ENCODE data around the gene SMCR8. TPM values are rescaled to one million over a fixed set of nuclear protein-coding genes. Genes with fewer than 3 reads are reported as not detected.

SMCR8 gene
- total and polyA plus RNA-seq, 9 of the 15 experiments (the other 6 are each of a cell fraction or from before 2014, with no cell fraction given) = 0.25 to 8.8 (median 4.9) TPM

- TF ChIP-seq BRF2 (IDR thresholded peaks at IDR 0.05; ENCODE audit: borderline replicate concordance, insufficient read depth, insufficient read length) (no peak), THRAP3 (IDR thresholded peaks at IDR 0.05; ENCODE audit: borderline replicate concordance) (no peak), ZNF24 (IDR thresholded peaks at IDR 0.05) (no peak), ARID2 (IDR thresholded peaks at IDR 0.05) (no peak), SREBF2 (CRISPR knock-in tag; IDR thresholded peaks at IDR 0.05) (no peak), SNIP1 (IDR thresholded peaks at IDR 0.05; ENCODE audit: low read depth) (no peak), PURB (CRISPR knock-in tag; IDR thresholded peaks at IDR 0.05; ENCODE audit: low read depth) (no peak), ELF1 (tag; IDR thresholded peaks at IDR 0.05) (peak; percentile 98), MNT (conservative IDR thresholded peaks at IDR 0.05) (peak; percentile 94 to 98), ZNF12 (CRISPR knock-in tag; IDR thresholded peaks at IDR 0.05) (no peak), PHB2 (IDR thresholded peaks at IDR 0.05; ENCODE audit: low read depth) (no peak), PHF8 (IDR thresholded peaks at IDR 0.05; ENCODE audit: borderline replicate concordance, low read length) (peak; percentile 71; the same call in 1 of the 2 replicates), XRCC4 (IDR thresholded peaks at IDR 0.05; ENCODE audit: extremely low read depth, insufficient read depth, insufficient read length) (no peak), MYC (IDR thresholded peaks at IDR 0.05; ENCODE audit: low read depth, low read length) (peak; percentile 50), MYC (CRISPR knock-in tag; IDR thresholded peaks at IDR 0.05; ENCODE audit: borderline replicate concordance, low read depth) (no peak), CBX8 (IDR thresholded peaks at IDR 0.05; ENCODE audit: borderline replicate concordance, extremely low read depth, low read depth, low read length, poor library complexity, severe bottlenecking) (no peak), CUX1 (CRISPR knock-in tag; IDR thresholded peaks at IDR 0.05) (no peak), CHCHD3 (CRISPR knock-in tag; IDR thresholded peaks at IDR 0.05) (no peak)
Measured at GRCh38 chr17:18314731-18315561, at the start of gene SMCR8, which contains the start of gene TOP3A (continued).

Measured in K562 (cell line).